ENCODE measurements around the gene MRPL50.
"Not testable (repeated sequence)": the region's sequence is repeated elsewhere in the genome, so short reads cannot be mapped to it uniquely, and the experiment has no call there.

MRPL50 gene

DNA sequence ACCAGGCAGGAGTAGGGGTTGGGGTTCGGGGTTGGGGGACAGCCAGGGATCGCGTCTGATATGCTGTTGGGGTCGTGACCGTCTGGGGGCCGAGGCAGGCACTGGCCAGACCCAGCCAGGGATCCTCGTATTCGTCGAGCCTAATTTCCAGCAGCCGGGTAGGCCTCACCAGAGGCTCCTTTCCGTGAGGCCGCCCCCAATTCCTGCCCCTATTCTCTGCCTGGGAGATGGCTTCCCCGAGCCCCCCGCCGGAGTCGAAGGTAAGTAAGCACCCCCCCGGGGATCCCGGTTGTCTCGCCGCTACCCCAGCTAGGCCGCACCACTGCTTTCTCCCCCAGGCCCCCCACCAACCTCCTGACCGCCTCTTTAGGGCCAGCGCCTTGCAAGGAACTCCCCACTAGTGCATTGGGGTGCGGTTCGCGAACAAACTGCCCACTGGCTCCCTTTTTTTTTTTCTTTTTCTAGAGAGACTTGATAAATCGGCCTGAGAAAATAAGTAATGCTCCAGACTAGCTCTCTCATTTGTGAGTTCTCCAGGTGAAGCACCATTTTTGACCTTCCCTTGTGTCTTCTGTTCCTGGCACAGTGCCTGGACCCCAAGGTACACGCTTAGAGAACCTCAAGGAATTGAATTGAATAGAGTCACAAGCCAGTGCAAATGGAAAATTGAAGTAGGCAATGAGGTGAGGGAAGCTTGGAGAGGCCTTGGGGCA is 668 bp upstream of the MRPL50 start:
- TF ChIP-seq, protein P1, sequence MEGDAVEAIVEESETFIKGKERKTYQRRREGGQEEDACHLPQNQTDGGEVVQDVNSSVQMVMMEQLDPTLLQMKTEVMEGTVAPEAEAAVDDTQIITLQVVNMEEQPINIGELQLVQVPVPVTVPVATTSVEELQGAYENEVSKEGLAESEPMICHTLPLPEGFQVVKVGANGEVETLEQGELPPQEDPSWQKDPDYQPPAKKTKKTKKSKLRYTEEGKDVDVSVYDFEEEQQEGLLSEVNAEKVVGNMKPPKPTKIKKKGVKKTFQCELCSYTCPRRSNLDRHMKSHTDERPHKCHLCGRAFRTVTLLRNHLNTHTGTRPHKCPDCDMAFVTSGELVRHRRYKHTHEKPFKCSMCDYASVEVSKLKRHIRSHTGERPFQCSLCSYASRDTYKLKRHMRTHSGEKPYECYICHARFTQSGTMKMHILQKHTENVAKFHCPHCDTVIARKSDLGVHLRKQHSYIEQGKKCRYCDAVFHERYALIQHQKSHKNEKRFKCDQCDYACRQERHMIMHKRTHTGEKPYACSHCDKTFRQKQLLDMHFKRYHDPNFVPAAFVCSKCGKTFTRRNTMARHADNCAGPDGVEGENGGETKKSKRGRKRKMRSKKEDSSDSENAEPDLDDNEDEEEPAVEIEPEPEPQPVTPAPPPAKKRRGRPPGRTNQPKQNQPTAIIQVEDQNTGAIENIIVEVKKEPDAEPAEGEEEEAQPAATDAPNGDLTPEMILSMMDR (IDR thresholded peaks at IDR 0.05; ENCODE audit: borderline replicate concordance, control extremely low read depth, extremely low read depth, insufficient read depth, missing control alignments) = no peak
- in situ Hi-C loops (cut with MboI; ENCODE audit: low sequenced_read_pairs, unreplicated experiment) = no loop called here
- no peak for DNase-seq (ENCODE audit: low spot score)

DNA sequence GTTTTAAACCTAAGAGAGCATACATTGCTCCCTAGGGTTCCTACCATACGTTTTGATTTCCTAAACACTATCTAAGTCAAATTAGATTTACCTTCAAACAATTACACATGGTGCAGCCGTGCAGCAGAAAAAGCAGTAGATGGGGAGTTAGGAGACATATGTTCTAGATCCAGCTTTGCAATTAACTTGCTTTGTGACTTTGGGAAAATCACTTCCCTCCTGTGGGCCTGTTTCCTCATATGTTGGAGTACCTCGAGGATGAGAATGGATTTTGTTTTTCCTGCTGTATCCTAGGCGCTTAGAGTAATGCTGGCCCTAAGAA is 711 bp downstream of the MRPL50 start:
- DNase-seq (ENCODE audit: low spot score) = no peak
- TF ChIP-seq, protein P1 (IDR thresholded peaks at IDR 0.05; ENCODE audit: borderline replicate concordance, control extremely low read depth, extremely low read depth, insufficient read depth, missing control alignments) = no peak
- in situ Hi-C loops (cut with MboI; ENCODE audit: low sequenced_read_pairs, unreplicated experiment) = no loop called here

DNA sequence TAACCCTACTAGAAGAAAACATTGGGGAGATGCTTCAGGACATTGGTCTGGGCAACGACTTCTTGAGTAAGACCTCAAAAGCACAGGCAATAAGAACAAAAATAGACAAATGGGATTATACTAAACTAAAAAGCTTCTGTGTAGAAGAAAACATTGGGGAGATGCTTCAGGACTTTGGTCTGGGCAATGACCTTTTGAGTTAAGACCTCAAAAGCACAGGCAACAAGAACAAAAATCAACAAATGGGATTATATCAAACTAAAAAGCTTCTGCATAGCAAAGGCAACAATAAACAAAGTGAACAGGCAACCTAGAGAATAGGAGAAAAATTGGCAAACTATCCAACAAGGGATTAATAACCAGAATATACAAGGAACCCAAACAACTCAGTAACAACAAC is 3.7 kb downstream of the MRPL50 start:
- in situ Hi-C loops (cut with MboI; ENCODE audit: low sequenced_read_pairs, unreplicated experiment) = no loop called here
- no peak for DNase-seq (ENCODE audit: low spot score)

DNA sequence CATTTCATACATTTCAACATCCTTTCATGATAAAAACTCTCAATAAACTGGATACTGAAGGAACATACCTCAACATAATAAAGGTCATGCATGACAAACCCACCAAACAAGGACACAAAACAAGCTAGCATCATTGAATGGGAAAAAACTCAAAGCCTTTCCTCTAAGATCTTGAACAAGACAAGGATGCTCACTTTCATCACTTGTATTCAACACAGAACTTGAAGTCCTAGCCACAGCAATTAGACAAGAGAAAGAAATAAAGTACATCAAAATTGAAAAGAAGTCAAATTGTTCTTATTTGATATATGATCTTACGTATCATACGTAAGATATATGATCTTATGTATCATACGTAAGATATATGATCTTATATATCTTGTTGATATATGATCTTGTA is 5.3 kb downstream of the MRPL50 start:
- in situ Hi-C loops (cut with MboI; ENCODE audit: low sequenced_read_pairs, unreplicated experiment) = no loop called here
- TF ChIP-seq, protein P1 (IDR thresholded peaks at IDR 0.05; ENCODE audit: borderline replicate concordance, control extremely low read depth, extremely low read depth, insufficient read depth, missing control alignments) = no peak
- DNase-seq (ENCODE audit: low spot score) = no peak

More for the DNA sequence above, 3.7 kb downstream of the MRPL50 start:
- TF ChIP-seq, protein P1 (IDR thresholded peaks at IDR 0.05; ENCODE audit: borderline replicate concordance, control extremely low read depth, extremely low read depth, insufficient read depth, missing control alignments) = no peak

DNA sequence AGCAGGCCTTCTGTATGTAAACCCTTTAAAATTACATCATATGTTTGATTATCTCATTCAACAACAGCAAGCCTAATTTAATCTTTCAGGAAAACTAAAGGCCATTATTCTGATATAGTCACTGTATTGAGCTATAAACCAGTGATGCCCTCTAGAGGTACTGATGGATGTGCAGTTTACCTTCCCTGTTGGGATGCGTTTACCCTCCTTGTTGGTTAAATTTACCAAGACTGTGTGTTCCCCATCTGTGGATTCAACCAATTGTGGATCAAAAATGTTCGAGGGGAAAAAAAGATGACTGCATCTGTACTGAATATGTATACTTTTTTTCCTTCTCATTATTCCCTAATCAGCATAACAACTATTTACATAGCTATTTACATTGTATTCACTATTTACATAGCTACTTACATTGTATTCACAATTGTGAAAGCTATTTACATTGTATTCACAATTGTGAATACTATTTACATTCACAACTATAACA is 9.9 kb downstream of the MRPL50 start:
- in situ Hi-C loops (cut with MboI; ENCODE audit: low sequenced_read_pairs, unreplicated experiment) = no loop called here
- no peak for DNase-seq (ENCODE audit: low spot score)
- TF ChIP-seq, protein P1 (IDR thresholded peaks at IDR 0.05; ENCODE audit: borderline replicate concordance, control extremely low read depth, extremely low read depth, insufficient read depth, missing control alignments) = no peak

DNA sequence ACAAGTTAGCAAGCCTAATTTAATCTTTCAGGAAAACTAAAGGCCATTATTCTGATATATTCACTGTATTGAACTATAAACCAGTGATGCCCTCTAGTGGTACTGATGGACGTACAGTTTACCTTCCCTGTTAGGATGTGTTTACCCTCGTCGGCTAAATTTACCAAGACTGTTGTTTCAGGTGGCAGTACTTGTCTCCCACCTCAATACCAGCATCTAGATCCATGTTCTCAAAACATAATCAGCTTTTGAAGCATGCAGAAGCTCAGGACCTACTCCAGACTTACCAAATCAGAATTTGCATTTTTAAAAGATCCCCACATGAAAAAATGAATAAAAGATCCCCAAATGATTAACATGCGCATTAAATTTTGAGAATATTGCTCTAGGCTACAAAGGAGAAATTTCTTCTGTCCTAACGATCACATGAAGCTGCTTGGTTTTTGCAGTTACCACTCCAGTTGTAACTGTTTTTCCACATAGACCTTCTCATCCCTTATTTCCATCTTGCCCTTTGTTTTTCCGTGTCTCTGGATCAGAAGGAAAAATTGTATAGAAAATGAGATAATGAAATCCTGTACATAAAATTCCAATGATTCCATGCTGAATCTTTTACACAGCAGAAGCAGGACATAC is 10.4 kb downstream of the MRPL50 start:
- DNase-seq (ENCODE audit: low spot score) = no peak
- TF ChIP-seq, protein P1 (IDR thresholded peaks at IDR 0.05; ENCODE audit: borderline replicate concordance, control extremely low read depth, extremely low read depth, insufficient read depth, missing control alignments) = peak; percentile 35
- in situ Hi-C loops (cut with MboI; ENCODE audit: low sequenced_read_pairs, unreplicated experiment) = no loop called here

DNA sequence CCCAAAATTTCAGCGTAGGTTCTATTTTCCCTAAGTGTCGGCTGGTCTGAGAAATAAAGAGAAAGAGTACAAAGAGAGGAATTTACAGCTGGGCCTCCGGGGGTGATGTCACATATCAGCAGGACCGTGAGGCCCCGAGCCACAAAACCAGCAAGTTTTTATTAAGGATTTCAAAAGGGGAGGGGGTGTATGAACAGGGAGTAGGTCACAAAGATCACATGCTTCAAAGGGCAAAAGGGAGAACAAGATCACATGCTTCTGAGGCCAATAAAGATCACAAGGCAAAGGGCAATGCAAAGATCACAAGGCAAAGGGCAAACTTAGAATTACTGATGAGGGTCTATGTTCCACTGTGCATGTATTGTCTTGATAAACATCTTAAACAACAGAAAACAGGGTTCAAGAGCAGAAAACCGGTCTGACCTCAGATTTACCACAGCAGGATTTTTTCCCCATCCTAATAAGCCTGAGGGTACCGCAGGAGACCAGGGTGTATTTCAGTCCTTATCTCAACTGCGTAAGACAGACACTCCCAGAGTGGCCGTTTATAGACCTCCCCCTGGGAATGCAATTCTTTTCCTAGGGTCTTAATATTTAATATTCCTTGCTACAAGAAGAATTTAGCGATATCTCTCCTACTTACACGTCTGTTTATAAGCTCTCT is 13.4 kb downstream of the MRPL50 start, which contains the start of gene BAAT:
BAAT (minus strand) TSS at position 134 of the 664 bp plus-strand sequence. CDS start 13,602 bp downstream, outside the sequence.
- DNase-seq (ENCODE audit: low spot score); in situ Hi-C loops (cut with MboI; ENCODE audit: low sequenced_read_pairs, unreplicated experiment): not testable (repeated sequence)
